ENCODE data around the gene ZSWIM6. TPM values are rescaled to one million over a fixed set of nuclear protein-coding genes. Genes with fewer than 3 reads are reported as not detected.

The ZSWIM6 gene
- total and polyA plus RNA-seq, 2 of the 4 experiments (the other 2 are of a cell fraction): 10.8 to 14.1 TPM

- Histone ChIP-seq H3K27ac (ENCODE audit: insufficient read depth, low read length) (no peak overlapping the region), H3K9me3 (ENCODE audit: control insufficient read depth, insufficient read depth, low read length) (peaks cover 3% of the 10 kb centered on the region; the same call in 1 of the 2 replicates), H3K9ac (ENCODE audit: low read depth, low read length) (no peak overlapping the region), H3K4me3 (ENCODE audit: insufficient read depth, low read depth, low read length) (no peak overlapping the region), H2AK9ac (replicated peaks; ENCODE audit: low read depth, low read length, poor library complexity) (no peak overlapping the region), H4K91ac (ENCODE audit: insufficient read depth, low read depth, low read length) (no peak overlapping the region), H4K20me1 (ENCODE audit: insufficient read depth, low read length) (peaks cover 83% of the 10 kb centered on the region), H2AFZ (replicated peaks; ENCODE audit: low read length, poor library complexity) (no peak overlapping the region), H3K56ac (ENCODE audit: extremely low read depth, insufficient read depth, low read length) (no peak overlapping the region), H4K5ac (ENCODE audit: low read depth, low read length) (no peak overlapping the region), H2BK5ac (ENCODE audit: low read depth, low read length, poor library complexity, severe bottlenecking) (no peak overlapping the region), H3K4ac (ENCODE audit: low read depth, low read length) (no peak overlapping the region), H3K23ac (ENCODE audit: low read depth, low read length) (no peak overlapping the region), H3K4me2 (ENCODE audit: low read depth, low read length) (no peak overlapping the region), H3K27me3 (ENCODE audit: control insufficient read depth, insufficient read depth, low read length) (no peaks in the 10 kb centered on the region), H3K18ac (ENCODE audit: low read depth, low read length) (no peak overlapping the region), H3K14ac (replicated peaks; ENCODE audit: low read depth, low read length) (no peak overlapping the region), H3K9me1 (ENCODE audit: insufficient read depth, low read length) (peaks cover 23% of the 10 kb centered on the region), H3K36me3 (ENCODE audit: control insufficient read depth, insufficient read depth, low read length) (no peaks in the 10 kb centered on the region), H3K4me1 (ENCODE audit: control insufficient read depth, insufficient read depth, low read length) (peaks cover 9% of the 10 kb centered on the region), H2BK15ac (ENCODE audit: low read depth, low read length) (no peak overlapping the region), H2AK5ac (ENCODE audit: low read depth, low read length) (no peak overlapping the region), H4K8ac (ENCODE audit: low read depth in 2 of 2, low read length in 2 of 2) (no peak overlapping the region), H3K79me1 (ENCODE audit: low read depth in 1 of 2, low read length in 2 of 2) (peaks cover 36 to 64% of the 10 kb centered on the region in 2 experiments), H2BK120ac (ENCODE audit: low read depth, low read length) (no peak overlapping the region), H2BK20ac (ENCODE audit: low read depth, low read length) (no peak overlapping the region)
- no TSS peak for BruUV-seq (replicated peaks)
- ChIA-PET POLR2A (ENCODE audit: unreplicated experiment) (no interaction called here), CTCF (interaction anchor here (1.9 kb wide), 1 partner anchor 304 kb away, joined by 6 read pairs; no protein-coding TSS in a partner anchor)
- TF ChIP-seq CEBPB (IDR thresholded peaks at IDR 0.05; ENCODE audit: low read depth, low read length): no peak
- TF ChIP-seq, protein P1, sequence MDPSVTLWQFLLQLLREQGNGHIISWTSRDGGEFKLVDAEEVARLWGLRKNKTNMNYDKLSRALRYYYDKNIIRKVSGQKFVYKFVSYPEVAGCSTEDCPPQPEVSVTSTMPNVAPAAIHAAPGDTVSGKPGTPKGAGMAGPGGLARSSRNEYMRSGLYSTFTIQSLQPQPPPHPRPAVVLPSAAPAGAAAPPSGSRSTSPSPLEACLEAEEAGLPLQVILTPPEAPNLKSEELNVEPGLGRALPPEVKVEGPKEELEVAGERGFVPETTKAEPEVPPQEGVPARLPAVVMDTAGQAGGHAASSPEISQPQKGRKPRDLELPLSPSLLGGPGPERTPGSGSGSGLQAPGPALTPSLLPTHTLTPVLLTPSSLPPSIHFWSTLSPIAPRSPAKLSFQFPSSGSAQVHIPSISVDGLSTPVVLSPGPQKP (IDR thresholded peaks at IDR 0.05; ENCODE audit: borderline replicate concordance, low read depth, low read length): no peak
- TF ChIP-seq CHD1 (IDR thresholded peaks at IDR 0.05; ENCODE audit: low read depth, low read length): no peak
- no peak for TF ChIP-seq SMC3 (IDR thresholded peaks at IDR 0.05; ENCODE audit: low read depth, low read length)
- no CpG with 5 or more reads among the region's 2 CpGs for WGBS, 2 experiments (ENCODE audit: extremely low coverage in 2 of 2, insufficient read length in 1 of 2)
- DNase-seq: no peak
- intact Hi-C loops (cut with micrococcal nuclease): loop anchor here (5.0 kb wide), 1 partner anchor 303 kb away; no protein-coding TSS in a partner anchor
- dilution Hi-C loops (cut with HindIII; ENCODE audit: low sequenced_read_pairs, unreplicated experiment): no loop called here
- in situ Hi-C loops (cut with MboI; ENCODE audit: low sequenced_read_pairs): no loop called here
- ATAC-seq (ENCODE audit: low read depth): no peak
Measured at GRCh38 chr5:61354199-61354598, 22.1 kb downstream of the ZSWIM6 start.
